HEK293 (cell line): ENCODE results near the gene DEDD2.

ENCODE experiments used
- CTCF ChIA-PET: fragments of 350-600 bp; formaldehyde crosslinking; extraction: SDS; loops from one replicate; lab custom pipeline; 2021; ENCODE audit warnings: antibody characterized with exemption; lab: Yijun Ruan, JAX
- POLR2A ChIA-PET: fragments of 300-600 bp; formaldehyde crosslinking; extraction: SDS; loops from one replicate; lab custom pipeline; 2020; ENCODE audit warnings: antibody characterized with exemption, inconsistent platforms; lab: Yijun Ruan, JAX
- H3K27ac ChIP-seq: fragments of 200-500 bp; sonication (Bioruptor generic); 2 replicates; pipeline ENCODE4 v1.5.1; 2014; ENCODE audit warnings: low read depth, low read length, control low read depth, inconsistent platforms; ENCODE audit errors: extremely low read depth
- H3K36me3 ChIP-seq, 2 experiments: fragments of 200-500 bp in 1 of 2; sonication (Bioruptor generic) in 1 of 2; 1 replicate in 1 of 2; 2 replicates in 1 of 2; pipeline ENCODE4 v1.5.1; 2014 to 2017; ENCODE audit warnings: inconsistent platforms in 2 of 2, low read length in 2 of 2; ENCODE audit not compliant: control insufficient read depth in 2 of 2, insufficient read depth in 1 of 2
- H3K4me1 ChIP-seq: fragments of 200-500 bp; sonication (Bioruptor generic); 2 replicates; pipeline ENCODE4 v1.5.1; 2014; ENCODE audit warnings: mild to moderate bottlenecking, low read length, inconsistent platforms; ENCODE audit not compliant: control insufficient read depth, insufficient read depth
- H3K4me3 ChIP-seq: 2 replicates; pipeline ENCODE4 v1.5.1; 2011; ENCODE audit warnings: low read depth, mild to moderate bottlenecking, control low read depth, low read length, moderate library complexity
- H3K9me3 ChIP-seq: fragments of 200-500 bp; sonication (Bioruptor generic); 2 replicates; pipeline ENCODE4 v1.5.1; 2014; ENCODE audit warnings: low read depth, low read length, inconsistent platforms; ENCODE audit not compliant: control insufficient read depth, insufficient read depth
- EGR2 ChIP-seq: fragments of 450-650 bp; formaldehyde crosslinking; IDR thresholded peaks from 2 replicates; pipeline ENCODE4 v1.5.1; 2016; ENCODE audit warnings: low read depth, missing biosample characterization, missing genetic modification characterization
- KLF9 ChIP-seq: fragments of 450-650 bp; formaldehyde crosslinking; IDR thresholded peaks from 2 replicates; pipeline ENCODE4 v1.5.1; 2016; ENCODE audit warnings: missing biosample characterization, missing genetic modification characterization, low read depth
- OVOL3 ChIP-seq: fragments of 450-650 bp; formaldehyde crosslinking; IDR thresholded peaks from 2 replicates; pipeline ENCODE4 v1.5.1; 2016; ENCODE audit warnings: missing biosample characterization, missing genetic modification characterization
- SALL2 ChIP-seq: fragments of 450-650 bp; formaldehyde crosslinking; IDR thresholded peaks from 2 replicates; pipeline ENCODE4 v1.5.0; 2017; ENCODE audit warnings: missing biosample characterization, mild to moderate bottlenecking, missing genetic modification characterization, borderline replicate concordance
- SETDB1 ChIP-seq: IDR thresholded peaks from one replicate; pipeline ENCODE4 v1.6.1; 2017; ENCODE audit warnings: mild to moderate bottlenecking, low read length, moderate library complexity, mixed read lengths; ENCODE audit not compliant: insufficient read length
- SP7 ChIP-seq: fragments of 450-650 bp; formaldehyde crosslinking; IDR thresholded peaks from 2 replicates; pipeline ENCODE4 v1.5.1; 2016; ENCODE audit warnings: missing biosample characterization, missing genetic modification characterization
- ZBTB6 ChIP-seq: fragments of 450-650 bp; formaldehyde crosslinking; IDR thresholded peaks from 2 replicates; pipeline ENCODE4 v1.5.1; 2017; ENCODE audit warnings: missing biosample characterization, missing genetic modification characterization
- ZFP69B ChIP-seq: fragments of 450-650 bp; formaldehyde crosslinking; IDR thresholded peaks from 2 replicates; pipeline ENCODE4 v1.5.1; 2016; ENCODE audit warnings: missing biosample characterization, missing genetic modification characterization
- ZNF10 ChIP-seq: fragments of 450-650 bp; formaldehyde crosslinking; IDR thresholded peaks from 2 replicates; pipeline ENCODE4 v1.5.1; 2017; ENCODE audit warnings: missing biosample characterization, missing genetic modification characterization
- ZNF132 ChIP-seq: fragments of 450-650 bp; formaldehyde crosslinking; IDR thresholded peaks from 2 replicates; pipeline ENCODE4 v1.5.1; 2017; ENCODE audit warnings: missing biosample characterization, missing genetic modification characterization, borderline replicate concordance
- ZNF133 ChIP-seq: fragments of 450-650 bp; formaldehyde crosslinking; IDR thresholded peaks from 2 replicates; pipeline ENCODE4 v1.5.1; 2016; ENCODE audit warnings: missing biosample characterization, missing genetic modification characterization
- ZNF174 ChIP-seq: fragments of 450-650 bp; formaldehyde crosslinking; IDR thresholded peaks from 2 replicates; pipeline ENCODE4 v1.5.0; 2017; ENCODE audit warnings: missing biosample characterization, mild to moderate bottlenecking, missing genetic modification characterization
- ZNF211 ChIP-seq: fragments of 450-650 bp; formaldehyde crosslinking; IDR thresholded peaks from 2 replicates; pipeline ENCODE4 v1.5.1; 2016; ENCODE audit warnings: low read depth, missing biosample characterization, missing genetic modification characterization
- ZNF23 ChIP-seq: fragments of 450-650 bp; formaldehyde crosslinking; IDR thresholded peaks from 2 replicates; pipeline ENCODE4 v1.5.1; 2016; ENCODE audit warnings: missing biosample characterization, missing genetic modification characterization, borderline replicate concordance
- ZNF335 ChIP-seq: fragments of 450-650 bp; formaldehyde crosslinking; conservative IDR thresholded peaks from 2 replicates; pipeline ENCODE4 v1.5.1; 2016; ENCODE audit warnings: missing biosample characterization, missing genetic modification characterization
- ZNF341 ChIP-seq: fragments of 450-650 bp; formaldehyde crosslinking; IDR thresholded peaks from 2 replicates; pipeline ENCODE4; 2016; ENCODE audit warnings: low read depth, missing biosample characterization, missing genetic modification characterization
- ZNF404 ChIP-seq: fragments of 450-650 bp; formaldehyde crosslinking; IDR thresholded peaks from 2 replicates; pipeline ENCODE4 v1.5.1; 2017; ENCODE audit warnings: missing biosample characterization, missing genetic modification characterization
- ZNF433 ChIP-seq: fragments of 450-650 bp; formaldehyde crosslinking; IDR thresholded peaks from 2 replicates; pipeline ENCODE4 v1.5.1; 2016; ENCODE audit warnings: missing biosample characterization, missing genetic modification characterization, low read depth
- ZNF837 ChIP-seq: fragments of 450-650 bp; formaldehyde crosslinking; IDR thresholded peaks from 2 replicates; pipeline ENCODE4 v1.5.1; 2016; ENCODE audit warnings: missing biosample characterization, missing genetic modification characterization
- TF ChIP-seq, protein P1 (sequence below): fragments of 450-650 bp; formaldehyde crosslinking; IDR thresholded peaks from 2 replicates; pipeline ENCODE4 v1.5.1; 2017; ENCODE audit warnings: missing biosample characterization, missing genetic modification characterization
- TF ChIP-seq, protein P2 (sequence below): fragments of 450-650 bp; formaldehyde crosslinking; conservative IDR thresholded peaks from 2 replicates; pipeline ENCODE4 v1.5.1; 2016; ENCODE audit warnings: low read depth, missing biosample characterization, missing genetic modification characterization
- TF ChIP-seq, protein P3 (sequence below): fragments of 450-650 bp; formaldehyde crosslinking; IDR thresholded peaks from 2 replicates; pipeline ENCODE4 v1.5.1; 2016; ENCODE audit warnings: missing biosample characterization, missing genetic modification characterization
- TF ChIP-seq, protein P4 (sequence below): fragments of 450-650 bp; formaldehyde crosslinking; IDR thresholded peaks from 2 replicates; pipeline ENCODE4 v1.5.1; 2016; ENCODE audit warnings: missing biosample characterization, missing genetic modification characterization

Gene DEDD2

GRCh38 chr19:42250666-42251531 lies 33.4 kb upstream of the DEDD2 start (continued):
- TF ChIP-seq ZNF341 (no peak), SETDB1 (no peak), ZNF132 (no peak), ZNF433 (no peak), SALL2 (tag by site-specific recombination) (no peak), ZNF133 (tag by site-specific recombination) (no peak), ZNF23 (no peak)
- TF ChIP-seq, protein P1, sequence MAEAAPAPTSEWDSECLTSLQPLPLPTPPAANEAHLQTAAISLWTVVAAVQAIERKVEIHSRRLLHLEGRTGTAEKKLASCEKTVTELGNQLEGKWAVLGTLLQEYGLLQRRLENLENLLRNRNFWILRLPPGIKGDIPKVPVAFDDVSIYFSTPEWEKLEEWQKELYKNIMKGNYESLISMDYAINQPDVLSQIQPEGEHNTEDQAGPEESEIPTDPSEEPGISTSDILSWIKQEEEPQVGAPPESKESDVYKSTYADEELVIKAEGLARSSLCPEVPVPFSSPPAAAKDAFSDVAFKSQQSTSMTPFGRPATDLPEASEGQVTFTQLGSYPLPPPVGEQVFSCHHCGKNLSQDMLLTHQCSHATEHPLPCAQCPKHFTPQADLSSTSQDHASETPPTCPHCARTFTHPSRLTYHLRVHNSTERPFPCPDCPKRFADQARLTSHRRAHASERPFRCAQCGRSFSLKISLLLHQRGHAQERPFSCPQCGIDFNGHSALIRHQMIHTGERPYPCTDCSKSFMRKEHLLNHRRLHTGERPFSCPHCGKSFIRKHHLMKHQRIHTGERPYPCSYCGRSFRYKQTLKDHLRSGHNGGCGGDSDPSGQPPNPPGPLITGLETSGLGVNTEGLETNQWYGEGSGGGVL (tag by site-specific recombination), result 0 out of 2 replicates have a peak, but pooled peaks have one; percentile 8

DNA sequence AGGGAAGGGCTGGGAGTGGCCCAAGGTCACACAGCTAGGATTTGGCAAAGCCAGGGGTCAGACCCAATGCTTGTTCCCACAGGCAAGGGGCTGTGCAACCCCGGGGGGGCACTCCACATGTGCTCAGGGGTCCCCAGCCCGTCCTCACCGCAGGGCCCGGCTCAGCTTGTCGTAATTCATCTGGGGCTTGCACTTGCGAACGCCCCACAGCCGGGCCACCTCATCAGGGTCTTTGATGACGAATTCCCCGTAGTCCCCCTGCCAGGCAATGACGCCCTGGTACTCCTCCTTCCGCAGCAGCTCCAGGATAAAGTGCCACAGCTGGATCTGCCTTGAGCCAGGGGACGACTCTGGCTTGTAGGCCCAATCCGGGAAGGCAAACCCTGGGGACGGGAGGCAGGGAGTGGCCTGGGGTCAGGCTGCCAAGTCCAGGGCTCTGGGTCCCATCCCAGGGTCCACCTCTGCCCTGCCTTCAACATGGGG lies 32.7 kb upstream of the DEDD2 start:
- Histone ChIP-seq H3K27ac (peak overlapping the region; percentile 64), H3K4me3 (no peak overlapping the region), H3K9me3 (no peaks in the 10 kb centered on the region), H3K36me3 (peaks cover 11 to 23% of the 10 kb centered on the region in 2 experiments; a peak in 2 of 3 replicates), H3K4me1 (peaks cover 26% of the 10 kb centered on the region)
- CTCF ChIA-PET, result interaction anchor here (0.9 to 11.8 kb wide), 4 partner anchors 29 to 46 kb away, joined by 3 to 276 read pairs (median 9); no protein-coding TSS in a partner anchor
- POLR2A ChIA-PET, result interaction anchor here (0.7 to 13.9 kb wide), 2 partner anchors 29 to 49 kb away, joined by 3 to 242 read pairs; no protein-coding TSS in a partner anchor
- TF ChIP-seq ZFP69B (tag by site-specific recombination) (no peak), ZNF335 (no peak), SP7 (tag by site-specific recombination) (no peak), EGR2 (tag by site-specific recombination) (no peak), ZNF10 (no peak), OVOL3 (tag by site-specific recombination) (no peak), ZBTB6 (tag by site-specific recombination) (no peak), ZNF133 (tag by site-specific recombination) (no peak), ZNF433 (no peak), KLF9 (tag by site-specific recombination) (no peak), ZNF211 (no peak), ZNF837 (tag by site-specific recombination) (no peak), ZNF174 (no peak), ZNF404 (tag by site-specific recombination) (no peak)
- TF ChIP-seq, protein P2, sequence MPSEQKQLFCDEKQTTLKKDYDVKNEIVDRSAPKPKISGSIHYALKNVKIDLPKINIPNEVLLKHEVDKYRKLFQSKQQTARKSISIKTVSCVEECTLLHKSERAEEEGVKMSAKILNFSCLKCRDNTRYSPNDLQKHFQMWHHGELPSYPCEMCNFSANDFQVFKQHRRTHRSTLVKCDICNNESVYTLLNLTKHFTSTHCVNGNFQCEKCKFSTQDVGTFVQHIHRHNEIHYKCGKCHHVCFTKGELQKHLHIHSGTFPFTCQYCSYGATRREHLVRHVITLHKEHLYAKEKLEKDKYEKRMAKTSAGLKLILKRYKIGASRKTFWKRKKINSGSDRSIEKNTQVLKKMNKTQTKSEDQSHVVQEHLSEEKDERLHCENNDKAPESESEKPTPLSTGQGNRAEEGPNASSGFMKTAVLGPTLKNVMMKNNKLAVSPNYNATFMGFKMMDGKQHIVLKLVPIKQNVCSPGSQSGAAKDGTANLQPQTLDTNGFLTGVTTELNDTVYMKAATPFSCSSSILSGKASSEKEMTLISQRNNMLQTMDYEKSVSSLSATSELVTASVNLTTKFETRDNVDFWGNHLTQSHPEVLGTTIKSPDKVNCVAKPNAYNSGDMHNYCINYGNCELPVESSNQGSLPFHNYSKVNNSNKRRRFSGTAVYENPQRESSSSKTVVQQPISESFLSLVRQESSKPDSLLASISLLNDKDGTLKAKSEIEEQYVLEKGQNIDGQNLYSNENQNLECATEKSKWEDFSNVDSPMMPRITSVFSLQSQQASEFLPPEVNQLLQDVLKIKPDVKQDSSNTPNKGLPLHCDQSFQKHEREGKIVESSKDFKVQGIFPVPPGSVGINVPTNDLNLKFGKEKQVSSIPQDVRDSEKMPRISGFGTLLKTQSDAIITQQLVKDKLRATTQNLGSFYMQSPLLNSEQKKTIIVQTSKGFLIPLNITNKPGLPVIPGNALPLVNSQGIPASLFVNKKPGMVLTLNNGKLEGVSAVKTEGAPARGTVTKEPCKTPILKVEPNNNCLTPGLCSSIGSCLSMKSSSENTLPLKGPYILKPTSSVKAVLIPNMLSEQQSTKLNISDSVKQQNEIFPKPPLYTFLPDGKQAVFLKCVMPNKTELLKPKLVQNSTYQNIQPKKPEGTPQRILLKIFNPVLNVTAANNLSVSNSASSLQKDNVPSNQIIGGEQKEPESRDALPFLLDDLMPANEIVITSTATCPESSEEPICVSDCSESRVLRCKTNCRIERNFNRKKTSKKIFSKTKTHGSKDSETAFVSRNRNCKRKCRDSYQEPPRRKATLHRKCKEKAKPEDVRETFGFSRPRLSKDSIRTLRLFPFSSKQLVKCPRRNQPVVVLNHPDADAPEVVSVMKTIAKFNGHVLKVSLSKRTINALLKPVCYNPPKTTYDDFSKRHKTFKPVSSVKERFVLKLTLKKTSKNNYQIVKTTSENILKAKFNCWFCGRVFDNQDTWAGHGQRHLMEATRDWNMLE (tag by site-specific recombination), result no peak
- TF ChIP-seq, protein P3, sequence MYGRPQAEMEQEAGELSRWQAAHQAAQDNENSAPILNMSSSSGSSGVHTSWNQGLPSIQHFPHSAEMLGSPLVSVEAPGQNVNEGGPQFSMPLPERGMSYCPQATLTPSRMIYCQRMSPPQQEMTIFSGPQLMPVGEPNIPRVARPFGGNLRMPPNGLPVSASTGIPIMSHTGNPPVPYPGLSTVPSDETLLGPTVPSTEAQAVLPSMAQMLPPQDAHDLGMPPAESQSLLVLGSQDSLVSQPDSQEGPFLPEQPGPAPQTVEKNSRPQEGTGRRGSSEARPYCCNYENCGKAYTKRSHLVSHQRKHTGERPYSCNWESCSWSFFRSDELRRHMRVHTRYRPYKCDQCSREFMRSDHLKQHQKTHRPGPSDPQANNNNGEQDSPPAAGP (tag by site-specific recombination), result no peak
- TF ChIP-seq, protein P4, sequence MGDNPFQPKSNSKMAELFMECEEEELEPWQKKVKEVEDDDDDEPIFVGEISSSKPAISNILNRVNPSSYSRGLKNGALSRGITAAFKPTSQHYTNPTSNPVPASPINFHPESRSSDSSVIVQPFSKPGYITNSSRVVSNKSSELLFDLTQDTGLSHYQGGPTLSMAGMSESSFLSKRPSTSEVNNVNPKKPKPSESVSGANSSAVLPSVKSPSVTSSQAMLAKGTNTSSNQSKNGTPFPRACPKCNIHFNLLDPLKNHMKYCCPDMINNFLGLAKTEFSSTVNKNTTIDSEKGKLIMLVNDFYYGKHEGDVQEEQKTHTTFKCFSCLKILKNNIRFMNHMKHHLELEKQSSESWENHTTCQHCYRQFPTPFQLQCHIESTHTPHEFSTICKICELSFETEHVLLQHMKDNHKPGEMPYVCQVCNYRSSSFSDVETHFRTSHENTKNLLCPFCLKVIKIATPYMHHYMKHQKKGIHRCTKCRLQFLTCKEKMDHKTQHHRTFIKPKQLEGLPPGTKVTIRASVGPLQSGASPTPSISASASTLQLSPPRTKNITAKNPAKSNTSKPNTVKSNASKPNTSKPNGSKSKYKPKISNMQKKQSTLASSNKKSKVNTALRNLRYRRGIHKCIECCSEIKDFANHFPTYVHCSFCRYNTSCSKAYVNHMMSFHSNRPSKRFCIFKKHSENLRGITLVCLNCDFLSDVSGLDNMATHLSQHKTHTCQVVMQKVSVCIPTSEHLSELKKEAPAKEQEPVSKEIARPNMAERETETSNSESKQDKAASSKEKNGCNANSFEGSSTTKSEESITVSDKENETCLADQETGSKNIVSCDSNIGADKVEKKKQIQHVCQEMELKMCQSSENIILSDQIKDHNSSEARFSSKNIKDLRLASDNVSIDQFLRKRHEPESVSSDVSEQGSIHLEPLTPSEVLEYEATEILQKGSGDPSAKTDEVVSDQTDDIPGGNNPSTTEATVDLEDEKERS, result no peak
